ENCODE measurements around the gene WDR86. TPM values are rescaled to one million over a fixed set of nuclear protein-coding genes. Genes with fewer than 3 reads are reported as not detected.

The WDR86 gene
- total RNA-seq, 2 donors from 2014 or later = 0.33 to 1.6 TPM

GRCh38 chr7:151405588-151405987, 4.2 kb downstream of the WDR86 start:
- no peak overlapping the region for H3K27ac ChIP-seq
- no peak for TF ChIP-seq CTCF (IDR thresholded peaks at IDR 0.05)

GRCh38 chr7:151405056-151405455, 4.8 kb downstream of the WDR86 start:
- Histone ChIP-seq H3K36me3 (no peaks in the 10 kb centered on the region), H3K9me3 (no peaks in the 10 kb centered on the region), H3K27ac (no peak overlapping the region), H3K4me1 (peaks cover 0 to 12% of the 10 kb centered on the region in 2 donors), H3K27me3 (peaks cover 0 to 11% of the 10 kb centered on the region in 2 donors), H3K4me3 (no peak overlapping the region)
- DNase-seq (ENCODE audit: low spot score) = no peak
- no peak for TF ChIP-seq CTCF (IDR thresholded peaks at IDR 0.05)

More at GRCh38 chr7:151405588-151405987, 4.2 kb downstream of the WDR86 start:
- Histone ChIP-seq H3K4me3 (no peak overlapping the region), H3K36me3 (no peaks in the 10 kb centered on the region), H3K9me3 (no peaks in the 10 kb centered on the region), H3K4me1 (peaks cover 0 to 17% of the 10 kb centered on the region in 2 donors), H3K27me3 (peaks cover 0 to 12% of the 10 kb centered on the region in 2 donors)
- DNase-seq (ENCODE audit: low spot score) = no peak

GRCh38 chr7:151404216-151405011, 5.4 kb downstream of the WDR86 start:
- no peak overlapping the region for H3K27ac ChIP-seq
- no peak for TF ChIP-seq CTCF (IDR thresholded peaks at IDR 0.05)
- H3K4me1 ChIP-seq = peaks cover 0 to 5% of the 10 kb centered on the region in 2 donors
- H3K9me3 ChIP-seq = no peaks in the 10 kb centered on the region
- DNase-seq (ENCODE audit: low spot score) = peak; percentile 68
- peaks cover 0 to 5% of the 10 kb centered on the region in 2 donors for H3K27me3 ChIP-seq
- H3K36me3 ChIP-seq = no peaks in the 10 kb centered on the region
- H3K4me3 ChIP-seq = no peak overlapping the region

- H3K27me3 ChIP-seq = no peaks in the 10 kb centered on the region
- H3K4me1 ChIP-seq = no peaks in the 10 kb centered on the region
- no peak overlapping the region for H3K27ac ChIP-seq
- H3K4me3 ChIP-seq = no peak overlapping the region
- no peaks in the 10 kb centered on the region for H3K9me3 ChIP-seq
- no peaks in the 10 kb centered on the region for H3K36me3 ChIP-seq
- DNase-seq (ENCODE audit: low spot score) = no peak
- TF ChIP-seq CTCF (IDR thresholded peaks at IDR 0.05) = no peak
These were observed 6.1 kb downstream of the WDR86 start for GRCh38 chr7:151403764-151404163.

- H3K9me3 ChIP-seq = no peaks in the 10 kb centered on the region
- no peaks in the 10 kb centered on the region for H3K27me3 ChIP-seq
- DNase-seq (ENCODE audit: low spot score) = no peak
- no peak overlapping the region for H3K4me3 ChIP-seq
- H3K4me1 ChIP-seq = no peaks in the 10 kb centered on the region
- no peak overlapping the region for H3K27ac ChIP-seq
- TF ChIP-seq CTCF (IDR thresholded peaks at IDR 0.05) = no peak
- H3K36me3 ChIP-seq = no peaks in the 10 kb centered on the region
These were observed 7.6 kb downstream of the WDR86 start for GRCh38 chr7:151402029-151402835.
